GM23248 (cell line): Measurements from ENCODE around the gene AHRR. TPM values are rescaled to one million over a fixed set of nuclear protein-coding genes. Genes with fewer than 3 reads are reported as not detected.

Source experiments
- DNase-seq: peaks from one replicate; pipeline ENCODE4 v3.0.0-alpha.2; 2015
- H2AFZ ChIP-seq: fragments of 200-600 bp; sonication (generic); 2 replicates; pipeline ENCODE4 v1.6.1; 2016; ENCODE audit warnings: antibody characterized with exemption
- H3F3A ChIP-seq: fragments of 200-600 bp; sonication (generic); 2 replicates; pipeline ENCODE4 v1.6.1; 2016; ENCODE audit warnings: mild to moderate bottlenecking, antibody characterized with exemption, mixed run types; ENCODE audit not compliant: insufficient read depth
- H3K27ac ChIP-seq: fragments of 200-600 bp; sonication (generic); 2 replicates; pipeline ENCODE4 v1.5.1; 2016; ENCODE audit warnings: mild to moderate bottlenecking
- H3K27me3 ChIP-seq: fragments of 200-600 bp; sonication (generic); replicated peaks from 2 replicates; pipeline ENCODE4 v1.6.1; 2016; ENCODE audit warnings: mild to moderate bottlenecking; ENCODE audit not compliant: insufficient read depth
- H3K36me3 ChIP-seq: fragments of 200-600 bp; sonication (generic); 2 replicates; pipeline ENCODE4 v1.6.1; 2016; ENCODE audit warnings: low read depth, mild to moderate bottlenecking
- H3K4me1 ChIP-seq: fragments of 200-600 bp; sonication (generic); 2 replicates; pipeline ENCODE4 v1.6.1; 2016; ENCODE audit warnings: mild to moderate bottlenecking; ENCODE audit not compliant: insufficient read depth
- H3K4me2 ChIP-seq: fragments of 200-600 bp; sonication (generic); one replicate; pipeline ENCODE4 v1.6.1; 2016; ENCODE audit warnings: mild to moderate bottlenecking; ENCODE audit not compliant: unreplicated experiment
- H3K4me3 ChIP-seq: fragments of 200-600 bp; sonication (generic); 2 replicates; pipeline ENCODE4 v1.5.1; 2016; ENCODE audit warnings: mild to moderate bottlenecking
- H3K79me2 ChIP-seq: fragments of 200-600 bp; sonication (generic); 2 replicates; pipeline ENCODE4 v1.6.1; 2016; ENCODE audit warnings: mild to moderate bottlenecking; ENCODE audit not compliant: insufficient read depth
- H3K9ac ChIP-seq: fragments of 200-600 bp; sonication (generic); 2 replicates; pipeline ENCODE4 v1.6.1; 2016; ENCODE audit warnings: mild to moderate bottlenecking
- H3K9me2 ChIP-seq: fragments of 200-600 bp; sonication (generic); 2 replicates; pipeline ENCODE4 v1.6.1; 2016; ENCODE audit warnings: mixed run types, mild to moderate bottlenecking, moderate library complexity; ENCODE audit not compliant: insufficient read depth
- H3K9me3 ChIP-seq: fragments of 200-600 bp; sonication (generic); one replicate; pipeline ENCODE4 v1.6.1; 2017; ENCODE audit warnings: low read depth
- H4K20me1 ChIP-seq: fragments of 200-600 bp; sonication (generic); 2 replicates; pipeline ENCODE4 v1.6.0; 2016; ENCODE audit not compliant: insufficient read depth
- EZH2 ChIP-seq: fragments of 200-600 bp; sonication (generic); IDR thresholded peaks from 2 replicates; pipeline ENCODE4 v1.6.1; 2018; ENCODE audit warnings: antibody characterized with exemption, mild to moderate bottlenecking; ENCODE audit not compliant: insufficient read depth, poor library complexity, severe bottlenecking
- EZH2phosphoT487 ChIP-seq: fragments of 200-600 bp; sonication (generic); IDR thresholded peaks from 2 replicates; pipeline ENCODE4 v1.6.1; 2018; ENCODE audit warnings: antibody characterized with exemption, moderate library complexity, mild to moderate bottlenecking, low read depth; ENCODE audit not compliant: insufficient read depth
- WGBS, 2 experiments: methylation state at CpG; one replicate each; pipeline ENCODE4 v1.1.6; 2015 to 2017; ENCODE audit warnings: low lambda C conversion rate in 2 of 2, low coverage in 1 of 2; ENCODE audit errors: missing lambda C conversion rate in 2 of 2; 5-methylcytosine and 5-hydroxymethylcytosine counted together
- in situ Hi-C: fragments of 300-500 bp; cut with MboI; formaldehyde crosslinking; loops from 2 replicates; pipeline ENCODE4 v1.15.0; 2020
- polyA plus RNA-seq: library from polyadenylated mRNA; unstranded; fragments of >200 nt; fragmentation: Nextera tagmentation; extraction: Ambion mirVana; gene quantifications from 2 replicates; pipeline ENCODE4 v1.2.1, GENCODE V29; 2016
- total RNA-seq: library from RNA; depleted of rRNA; stranded (reverse); fragments of >200 nt; shearing (Covaris generic); gene quantifications from 2 replicates; pipeline ENCODE4 v1.2.3, GENCODE V29; 2014

The AHRR gene
- total and polyA plus RNA-seq, 2 experiments from 2014 or later: 13.2 to 33.7 TPM

DNA sequence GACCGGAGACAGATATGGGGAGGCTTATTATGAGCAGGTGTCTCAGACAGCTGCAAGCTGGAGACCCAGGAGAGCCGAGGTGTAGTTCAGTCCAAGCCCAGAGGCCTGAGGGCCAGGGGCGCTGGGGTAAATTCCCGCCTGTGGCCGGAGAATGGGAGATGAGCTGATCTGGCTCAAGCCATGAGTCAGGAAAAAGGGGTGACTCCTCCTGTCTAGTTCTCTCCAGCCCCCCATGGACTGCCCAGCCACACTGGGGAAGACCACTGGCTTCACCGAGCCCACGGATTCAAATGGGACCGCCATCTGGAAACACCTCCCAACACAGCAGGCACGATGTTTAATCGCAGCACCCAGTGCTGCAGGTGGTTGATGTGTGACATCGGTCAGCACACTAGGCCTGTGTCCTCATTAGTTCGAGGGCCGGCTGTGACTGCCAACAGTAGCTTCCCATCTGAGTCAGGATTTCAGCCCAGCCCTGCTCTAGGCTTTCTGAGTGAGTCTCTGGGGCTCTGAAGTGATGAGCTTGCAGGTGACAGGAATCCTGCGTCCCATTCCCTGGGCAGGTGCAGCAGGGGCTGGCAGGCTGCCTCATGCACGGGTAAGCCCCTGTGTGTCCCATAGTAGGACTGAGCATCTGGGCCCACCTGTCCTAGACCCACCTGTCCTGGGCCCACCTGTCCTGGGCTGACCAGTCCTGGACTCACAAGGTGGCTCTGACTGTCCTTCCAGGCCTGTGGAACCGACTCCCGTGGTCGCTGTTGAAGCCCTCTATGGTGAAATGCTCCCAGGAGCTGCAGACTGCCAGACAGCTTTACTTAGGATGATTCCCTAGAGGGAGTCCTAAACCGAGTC lies 49.7 kb downstream of the AHRR start:
- 68 to 72% methylated on average over 18 to 19 of the region's 19 CpGs for WGBS, 2 experiments

DNA sequence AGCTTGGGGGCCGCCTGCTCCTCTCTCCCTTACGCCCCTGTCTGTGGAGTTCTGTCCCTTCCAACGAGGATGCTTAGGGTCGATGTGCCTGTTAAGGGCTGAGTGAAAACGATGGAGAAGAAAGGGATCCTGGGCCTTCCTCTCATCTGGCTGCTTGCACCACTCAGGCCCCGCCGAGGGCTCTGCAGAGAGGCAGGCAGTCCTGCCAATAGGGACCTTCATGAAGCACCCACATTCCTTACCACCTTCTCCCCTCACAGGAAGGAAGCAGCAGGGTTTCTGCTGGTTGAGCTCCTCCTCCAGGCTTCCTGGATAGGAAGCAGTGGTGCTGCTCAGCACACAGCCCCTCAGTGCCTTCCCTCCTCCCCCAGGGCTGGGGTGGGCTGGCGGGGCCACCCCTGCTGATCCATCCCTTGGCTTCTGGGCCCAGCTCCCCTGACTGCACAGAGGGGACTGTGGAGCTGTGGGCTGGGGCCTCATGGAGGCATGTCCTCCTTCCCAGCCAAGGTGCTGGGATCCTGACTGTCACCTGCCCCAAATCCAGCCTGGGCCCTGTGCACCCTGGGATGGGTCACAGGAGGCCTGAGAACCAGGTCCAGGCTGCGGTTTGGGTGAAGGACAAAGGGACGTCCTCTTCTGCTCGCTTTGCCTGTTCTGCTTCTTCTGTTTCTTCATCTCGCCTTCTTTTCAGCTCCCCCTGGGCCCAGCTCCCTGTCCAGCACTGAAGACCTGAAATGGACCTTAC lies 50.5 kb downstream of the AHRR start:
- Histone ChIP-seq H3F3A (peaks cover 18% of the 10 kb centered on the region), H3K4me2 (no peak overlapping the region), H3K79me2 (peaks cover 16% of the 10 kb centered on the region), H3K9me2 (no peaks in the 10 kb centered on the region), H3K4me1 (peaks cover 19% of the 10 kb centered on the region), H2AFZ (no peak overlapping the region), H3K36me3 (no peaks in the 10 kb centered on the region), H3K27ac (peak overlapping the region; percentile 49), H3K4me3 (no peak overlapping the region), H3K9ac (peak overlapping the region; percentile 32; the same call in 1 of the 2 replicates), H4K20me1 (no peaks in the 10 kb centered on the region), H3K9me3 (no peaks in the 10 kb centered on the region), H3K27me3 (no peaks in the 10 kb centered on the region)
- peak; percentile 40 for DNase-seq
- 65 to 66% methylated on average over 12 of the region's 12 CpGs for WGBS, 2 experiments
- TF ChIP-seq EZH2 (no peak), EZH2phosphoT487 (no peak)
- in situ Hi-C loops: no loop called here

More for the DNA sequence above, 49.7 kb downstream of the AHRR start:
- Histone ChIP-seq H3F3A (peaks cover 18% of the 10 kb centered on the region), H3K4me1 (peaks cover 19% of the 10 kb centered on the region), H3K9me3 (no peaks in the 10 kb centered on the region), H3K27ac (peak overlapping the region; percentile 49), H3K9me2 (no peaks in the 10 kb centered on the region), H3K27me3 (no peaks in the 10 kb centered on the region), H3K36me3 (no peaks in the 10 kb centered on the region), H3K79me2 (peaks cover 16% of the 10 kb centered on the region), H3K9ac (peak overlapping the region; percentile 32; the same call in 1 of the 2 replicates), H3K4me2 (no peak overlapping the region), H2AFZ (no peak overlapping the region), H4K20me1 (no peaks in the 10 kb centered on the region), H3K4me3 (no peak overlapping the region)
- TF ChIP-seq EZH2: no peak
- no peak for TF ChIP-seq EZH2phosphoT487
- in situ Hi-C loops: no loop called here
- DNase-seq: peak; percentile 55

DNA sequence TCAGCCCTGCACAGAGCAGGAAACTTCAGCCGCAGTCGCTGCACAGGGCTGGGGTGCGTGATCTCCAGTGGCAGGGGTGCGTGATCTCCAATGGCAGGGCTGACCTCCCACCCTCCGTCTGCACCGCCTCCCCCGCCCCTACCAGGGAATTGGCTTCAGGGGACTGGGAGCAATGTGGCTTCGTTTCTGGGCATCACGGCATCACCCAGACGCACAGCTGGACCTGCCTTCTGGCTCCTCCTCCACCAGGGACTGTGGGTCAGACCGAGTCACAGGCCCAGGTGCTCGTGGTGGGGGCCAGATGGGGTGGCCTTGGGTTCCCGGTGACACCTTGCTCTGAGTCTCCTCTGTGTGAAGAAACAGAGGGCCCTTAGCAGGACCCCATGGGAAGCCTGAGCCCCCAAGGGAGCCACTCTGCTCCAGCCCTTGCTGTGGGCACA lies 51.1 kb downstream of the AHRR start:
- peak overlapping the region; percentile 72 for H3K27ac ChIP-seq
- no peaks in the 10 kb centered on the region for H3K36me3 ChIP-seq
- H2AFZ ChIP-seq: no peak overlapping the region
- H3K79me2 ChIP-seq: peaks cover 16% of the 10 kb centered on the region
- H3F3A ChIP-seq: peaks cover 18% of the 10 kb centered on the region
- DNase-seq: no peak
- no peaks in the 10 kb centered on the region for H3K9me3 ChIP-seq
- H4K20me1 ChIP-seq: no peaks in the 10 kb centered on the region
- H3K4me3 ChIP-seq: no peak overlapping the region
- peak overlapping the region; percentile 88 for H3K9ac ChIP-seq
- WGBS, 2 experiments: 88 to 89% methylated on average over 12 to 13 of the region's 13 CpGs
- in situ Hi-C loops: no loop called here
- H3K27me3 ChIP-seq: no peaks in the 10 kb centered on the region
- no peak overlapping the region for H3K4me2 ChIP-seq
- TF ChIP-seq EZH2phosphoT487: no peak
- no peak for TF ChIP-seq EZH2
- H3K4me1 ChIP-seq: peaks cover 19% of the 10 kb centered on the region
- H3K9me2 ChIP-seq: no peaks in the 10 kb centered on the region

DNA sequence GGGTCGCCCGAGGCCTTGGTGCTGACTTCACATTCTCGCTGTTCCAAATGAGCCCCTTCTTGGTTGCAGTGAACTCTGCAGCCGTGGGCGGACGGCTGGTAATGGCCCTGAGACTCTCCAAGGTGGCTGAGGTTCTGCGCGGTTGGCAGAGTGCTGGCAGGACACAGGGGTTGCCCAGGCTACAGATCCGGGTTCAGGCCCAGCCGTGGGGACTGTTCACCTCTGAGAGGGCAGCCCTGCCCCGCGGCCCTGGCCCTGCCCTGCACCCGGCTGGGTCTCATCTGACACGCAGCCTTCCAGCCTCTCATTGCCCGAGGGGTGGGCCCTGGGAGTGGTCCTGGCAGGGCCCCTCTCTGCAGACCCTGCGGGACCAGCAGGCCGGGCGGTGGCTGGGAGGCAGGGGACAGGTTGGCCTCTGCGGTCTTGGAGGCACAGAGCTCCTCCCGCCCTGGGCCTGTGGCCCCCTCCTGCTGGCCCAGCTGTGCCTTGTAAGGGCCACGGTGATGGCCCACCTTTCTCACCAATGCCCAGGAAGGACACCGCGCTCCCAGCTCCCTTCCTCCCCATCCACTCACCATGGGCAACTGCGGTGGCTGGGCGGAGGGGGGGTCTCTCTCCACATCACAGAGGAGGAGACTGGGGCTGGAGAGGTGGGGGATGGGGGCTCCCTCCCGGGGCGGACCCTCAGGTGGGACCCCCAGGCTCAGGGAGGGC lies 51.6 kb downstream of the AHRR start:
- peaks cover 16% of the 10 kb centered on the region for H3K79me2 ChIP-seq
- peaks cover 21% of the 10 kb centered on the region for H3F3A ChIP-seq
- H3K4me3 ChIP-seq: 0 out of 2 replicates have a peak overlapping the region, but pooled peaks have one; percentile 2
- TF ChIP-seq EZH2phosphoT487 (no peak), EZH2 (no peak)
- H3K4me1 ChIP-seq: peaks cover 21% of the 10 kb centered on the region
- H3K27ac ChIP-seq: peak overlapping the region; percentile 72
- WGBS, 2 experiments: 84 to 86% methylated on average over 19 to 22 of the region's 27 CpGs
- no peaks in the 10 kb centered on the region for H3K27me3 ChIP-seq
- H3K4me2 ChIP-seq: peak overlapping the region; percentile 33
- in situ Hi-C loops: no loop called here
- peak overlapping the region; percentile 88 for H3K9ac ChIP-seq
- no peaks in the 10 kb centered on the region for H3K9me3 ChIP-seq
- H3K36me3 ChIP-seq: no peaks in the 10 kb centered on the region; the same call in 1 of the 2 replicates
- DNase-seq: no peak
- H4K20me1 ChIP-seq: no peaks in the 10 kb centered on the region
- no peaks in the 10 kb centered on the region for H3K9me2 ChIP-seq
- H2AFZ ChIP-seq: no peak overlapping the region
